IMR-90 (cell line): ENCODE measurements around the gene KCTD13. TPM values are rescaled to one million over a fixed set of nuclear protein-coding genes. Genes with fewer than 3 reads are reported as not detected.

Experiments
- ATAC-seq: fragments of 200-7000 bp; cut with Tn5 transposase; 2 replicates; pipeline ENCODE4 v1.9.1; 2020; ENCODE audit warnings: low read depth, mild to moderate bottlenecking, moderate library complexity
- BruUV-seq: library from RNA; stranded (reverse); fragments of 400-500 nt; replicated peaks from 2 replicates; lab custom pipeline; 2021; lab: Mats Ljungman, UMichigan
- CTCF ChIA-PET: fragments of 300-600 bp; formaldehyde crosslinking; extraction: SDS; loops from one replicate; lab custom pipeline; 2021; ENCODE audit warnings: antibody characterized with exemption; lab: Yijun Ruan, JAX
- POLR2A ChIA-PET: fragments of 300-600 bp; sonication (Branson Sonifier 250); formaldehyde crosslinking; loops from one replicate; lab custom pipeline; 2022; ENCODE audit warnings: antibody characterized with exemption; ENCODE audit not compliant: unreplicated experiment; lab: Charles Lee
- DNase-seq: peaks from one replicate; pipeline ENCODE4 v3.0.0; 2013
- H2AFZ ChIP-seq: replicated peaks from 2 replicates; pipeline ENCODE3; 2013; ENCODE audit warnings: low read length, mild to moderate bottlenecking; ENCODE audit not compliant: poor library complexity
- H2AK5ac ChIP-seq: 2 replicates; pipeline ENCODE4 v1.6.1; 2013; ENCODE audit warnings: low read depth, low read length, inconsistent platforms
- H2AK9ac ChIP-seq: replicated peaks from 2 replicates; pipeline ENCODE3; 2013; ENCODE audit warnings: mild to moderate bottlenecking, low read depth, low read length, moderate library complexity; ENCODE audit not compliant: poor library complexity
- H2BK120ac ChIP-seq: 2 replicates; pipeline ENCODE4 v1.6.1; 2013; ENCODE audit warnings: low read depth, low read length, inconsistent platforms
- H2BK15ac ChIP-seq: 3 replicates; pipeline ENCODE4 v1.6.1; 2013; ENCODE audit warnings: low read depth, low read length, inconsistent platforms
- H2BK20ac ChIP-seq: 2 replicates; pipeline ENCODE4 v1.6.1; 2013; ENCODE audit warnings: low read depth, mild to moderate bottlenecking, inconsistent platforms, low read length, moderate library complexity
- H2BK5ac ChIP-seq: 2 replicates; pipeline ENCODE4 v1.6.1; 2013; ENCODE audit warnings: mild to moderate bottlenecking, low read depth, low read length, inconsistent platforms; ENCODE audit not compliant: poor library complexity, severe bottlenecking
- H3K14ac ChIP-seq: replicated peaks from 2 replicates; pipeline ENCODE4 v1.6.1; 2013; ENCODE audit warnings: low read depth, low read length, inconsistent platforms
- H3K18ac ChIP-seq: 2 replicates; pipeline ENCODE4 v1.6.1; 2013; ENCODE audit warnings: low read depth, low read length, control low read depth
- H3K23ac ChIP-seq: 2 replicates; pipeline ENCODE4 v1.6.1; 2013; ENCODE audit warnings: low read depth, low read length, inconsistent platforms
- H3K27ac ChIP-seq: 2 replicates; pipeline ENCODE4 v1.5.1; 2013; ENCODE audit warnings: mild to moderate bottlenecking, control low read depth, low read length; ENCODE audit not compliant: insufficient read depth
- H3K27me3 ChIP-seq: 2 replicates; pipeline ENCODE4 v1.6.1; 2013; ENCODE audit warnings: low read length; ENCODE audit not compliant: control insufficient read depth, insufficient read depth
- H3K36me3 ChIP-seq: 2 replicates; pipeline ENCODE4 v1.6.1; 2013; ENCODE audit warnings: low read length, mixed read lengths; ENCODE audit not compliant: control insufficient read depth, insufficient read depth
- H3K4ac ChIP-seq: 2 replicates; pipeline ENCODE4 v1.6.1; 2013; ENCODE audit warnings: low read depth, low read length, inconsistent platforms
- H3K4me1 ChIP-seq: 2 replicates; pipeline ENCODE4 v1.6.1; 2013; ENCODE audit warnings: low read length, mixed read lengths; ENCODE audit not compliant: control insufficient read depth, insufficient read depth
- H3K4me2 ChIP-seq: 2 replicates; pipeline ENCODE4 v1.6.1; 2013; ENCODE audit warnings: low read depth, mild to moderate bottlenecking, control low read depth, low read length, moderate library complexity
- H3K4me3 ChIP-seq: 2 replicates; pipeline ENCODE4 v1.5.1; 2013; ENCODE audit warnings: low read depth, mild to moderate bottlenecking, control low read depth, low read length, moderate library complexity; ENCODE audit not compliant: insufficient read depth
- H3K56ac ChIP-seq: 2 replicates; pipeline ENCODE4 v1.6.1; 2013; ENCODE audit warnings: low read length, inconsistent platforms; ENCODE audit not compliant: insufficient read depth; ENCODE audit errors: extremely low read depth
- H3K79me1 ChIP-seq, 2 experiments: 2 replicates each; pipeline ENCODE4 v1.6.1; 2013; ENCODE audit warnings: low read length in 2 of 2, inconsistent platforms in 1 of 2, low read depth in 1 of 2
- H3K9ac ChIP-seq: 2 replicates; pipeline ENCODE4 v1.6.1; 2013; ENCODE audit warnings: low read depth, low read length, control low read depth
- H3K9me1 ChIP-seq: 2 replicates; pipeline ENCODE4 v1.6.1; 2013; ENCODE audit warnings: low read length, inconsistent platforms; ENCODE audit not compliant: insufficient read depth
- H3K9me3 ChIP-seq: 2 replicates; pipeline ENCODE4 v1.6.1; 2013; ENCODE audit warnings: low read length; ENCODE audit not compliant: control insufficient read depth, insufficient read depth
- H4K20me1 ChIP-seq: 2 replicates; pipeline ENCODE4 v1.6.1; 2013; ENCODE audit warnings: low read length, inconsistent platforms; ENCODE audit not compliant: insufficient read depth
- H4K5ac ChIP-seq: 2 replicates; pipeline ENCODE4 v1.6.1; 2013; ENCODE audit warnings: mild to moderate bottlenecking, low read depth, low read length, control low read depth
- H4K8ac ChIP-seq, 2 experiments: 2 replicates each; pipeline ENCODE4 v1.6.1; 2013; ENCODE audit warnings: low read depth in 2 of 2, low read length in 2 of 2, control low read depth in 1 of 2, inconsistent platforms in 1 of 2
- H4K91ac ChIP-seq: 2 replicates; pipeline ENCODE4 v1.6.1; 2013; ENCODE audit warnings: low read depth, low read length, inconsistent platforms; ENCODE audit not compliant: insufficient read depth
- CEBPB ChIP-seq: IDR thresholded peaks from 2 replicates; pipeline ENCODE4 v1.6.1; 2012; ENCODE audit warnings: low read depth, low read length, improper control_type of control experiment
- CHD1 ChIP-seq: IDR thresholded peaks from 2 replicates; pipeline ENCODE4 v1.6.1; 2012; ENCODE audit warnings: low read depth, low read length, improper control_type of control experiment
- RAD21 ChIP-seq: IDR thresholded peaks from 2 replicates; pipeline ENCODE4 v1.6.1; 2012; ENCODE audit warnings: low read length, improper control_type of control experiment
- WGBS, 2 experiments: methylation state at CpG; one replicate each; pipeline versions ENCODE4 v1.1.5 to v1.1.7; 2013; ENCODE audit warnings: missing lambda C conversion rate in 2 of 2; ENCODE audit not compliant: insufficient read length in 1 of 2; ENCODE audit errors: extremely low coverage in 2 of 2; 5-methylcytosine and 5-hydroxymethylcytosine counted together
- dilution Hi-C: fragments of 300-500 bp; cut with HindIII; formaldehyde crosslinking; loops from one replicate; pipeline ENCODE4 v1.14.3; 2018; ENCODE audit warnings: low sequenced_read_pairs; ENCODE audit not compliant: unreplicated experiment
- in situ Hi-C: fragments of 300-500 bp; cut with MboI; formaldehyde crosslinking; loops from 3 replicates; pipeline ENCODE4 v1.14.3; 2019; ENCODE audit warnings: low sequenced_read_pairs, inconsistent platforms, mixed read lengths
- intact Hi-C: fragments of 100-400 bp; cut with micrococcal nuclease; formaldehyde crosslinking; loops from 2 replicates; pipeline ENCODE4 v1.10.0; 2022
- polyA plus RNA-seq, 3 experiments: library from polyadenylated mRNA; depleted of rRNA; stranded (reverse); fragments of >200 nt; gene quantifications; 2 replicates each; pipeline ENCODE4 v1.2.3, GENCODE V29; 2012; ENCODE audit warnings: low replicate concordance in 1 of 3
- total RNA-seq: library from RNA; depleted of rRNA; stranded (reverse); fragments of >200 nt; gene quantifications from 2 replicates; pipeline ENCODE4 v1.2.3, GENCODE V29; 2012

KCTD13 gene
- total and polyA plus RNA-seq, 2 of the 4 experiments (the other 2 are of a cell fraction): 4.1 to 20.7 TPM

GRCh38 chr16:29911676-29912010, 14.4 kb downstream of the KCTD13 start:
- Histone ChIP-seq H4K20me1 (peaks cover 6% of the 10 kb centered on the region; the same call in 1 of the 2 replicates), H2BK15ac (no peak overlapping the region), H2BK120ac (no peak overlapping the region), H3K14ac (no peak overlapping the region), H3K18ac (no peak overlapping the region), H4K5ac (no peak overlapping the region), H2AFZ (no peak overlapping the region), H3K27ac (no peak overlapping the region), H3K23ac (no peak overlapping the region), H4K91ac (no peak overlapping the region), H2BK20ac (no peak overlapping the region), H2AK5ac (no peak overlapping the region), H3K36me3 (peaks cover 13% of the 10 kb centered on the region), H3K56ac (no peak overlapping the region), H3K9ac (no peak overlapping the region), H3K4me3 (no peak overlapping the region), H2AK9ac (no peak overlapping the region), H3K4me1 (no peaks in the 10 kb centered on the region; the same call in none of the 2 replicates), H2BK5ac (no peak overlapping the region), H3K9me1 (peaks cover 22% of the 10 kb centered on the region), H4K8ac (no peak overlapping the region), H3K27me3 (no peaks in the 10 kb centered on the region), H3K4ac (no peak overlapping the region), H3K4me2 (no peak overlapping the region), H3K79me1 (peaks cover 5 to 28% of the 10 kb centered on the region in 2 experiments; a peak in 2 of 4 replicates), H3K9me3 (no peaks in the 10 kb centered on the region)
- ATAC-seq: no peak
- dilution Hi-C loops (no loop called here), intact Hi-C loops (no loop called here), in situ Hi-C loops (no loop called here)
- 85% methylated on average over 4 of the region's 15 CpGs; no CpG with 5 or more reads in 1 of the 2 experiments for WGBS, 2 experiments
- no peak for DNase-seq
- no TSS peak for BruUV-seq
- ChIA-PET CTCF (no interaction called here), POLR2A (no interaction called here)
- TF ChIP-seq CEBPB (no peak), RAD21 (no peak), CHD1 (no peak)
